Coronary artery (tissue), 2 donors: ENCODE measurements around the gene SMC3.

ENCODE experiments used
- DNase-seq: peaks from one replicate; pipeline ENCODE4 v3.0.0-alpha.2; 2017; ENCODE audit warnings: low spot score
- H3K27ac ChIP-seq, 2 donors: fragments of 200-600 bp; sonication (generic); one replicate each; pipeline ENCODE4 v1.5.1; 2016 to 2019
- H3K4me3 ChIP-seq: fragments of 200-600 bp; sonication (generic); 2 replicates; pipeline ENCODE4 v1.5.1; 2016; ENCODE audit warnings: mild to moderate bottlenecking, moderate library complexity
- CTCF ChIP-seq: fragments of 200-600 bp; sonication (generic); IDR thresholded peaks from one replicate; pipeline ENCODE4 v1.5.1; 2019; ENCODE audit warnings: antibody characterized with exemption

SMC3 gene

GRCh38 chr10:110625356-110625894 lies 57.9 kb downstream of the SMC3 start:
- no peak for DNase-seq
- TF ChIP-seq CTCF = no peak
- H3K4me3 ChIP-seq = no peak overlapping the region
- H3K27ac ChIP-seq = no peak overlapping the region

GRCh38 chr10:110625951-110626855 lies 58.7 kb downstream of the SMC3 start:
- no peak overlapping the region for H3K27ac ChIP-seq
- TF ChIP-seq CTCF = no peak
- no peak for DNase-seq
- H3K4me3 ChIP-seq = no peak overlapping the region

- no peak overlapping the region for H3K27ac ChIP-seq
- H3K4me3 ChIP-seq = no peak overlapping the region
- no peak for DNase-seq
- TF ChIP-seq CTCF = no peak
Observed at GRCh38 chr10:110628161-110628560, 60.7 kb downstream of the SMC3 start.

- Histone ChIP-seq H3K27ac (peak overlapping the region; percentile 62 to 86), H3K4me3 (no peak overlapping the region)
- DNase-seq = no peak
- no peak for TF ChIP-seq CTCF
Observed at GRCh38 chr10:110629680-110630191, 62.2 kb downstream of the SMC3 start.

GRCh38 chr10:110631934-110632333 lies 64.4 kb downstream of the SMC3 start:
- no peak for DNase-seq
- no peak for TF ChIP-seq CTCF
- Histone ChIP-seq H3K27ac (no peak overlapping the region), H3K4me3 (no peak overlapping the region)

GRCh38 chr10:110632591-110633215 lies 65.2 kb downstream of the SMC3 start:
- no peak for DNase-seq
- no peak overlapping the region for H3K27ac ChIP-seq
- no peak overlapping the region for H3K4me3 ChIP-seq
- no peak for TF ChIP-seq CTCF
